GM18508 (cell line): ENCODE measurements around the gene GAD2.
"Not testable (repeated sequence)": the region's sequence is repeated elsewhere in the genome, so short reads cannot be mapped to it uniquely, and the experiment has no call there.

ENCODE experiments used
- ATAC-seq: cut with Tn5 transposase; IDR thresholded peaks from one replicate; pipeline ENCODE4 v1.9.1; 2021; ENCODE audit warnings: moderate number of reproducible peaks; ENCODE audit not compliant: insufficient read depth, unreplicated experiment

The GAD2 gene

GRCh38 chr10:26310361-26310760 lies 93.8 kb downstream of the GAD2 start:
- no peak for ATAC-seq

- no peak for ATAC-seq
These were observed 94.9 kb downstream of the GAD2 start for GRCh38 chr10:26311383-26311940.

- no peak for ATAC-seq
These were observed 97.9 kb downstream of the GAD2 start for GRCh38 chr10:26314265-26315013.

GRCh38 chr10:26318672-26319071 lies 102.1 kb downstream of the GAD2 start:
- no peak for ATAC-seq

GRCh38 chr10:26323219-26323618 lies 106.6 kb downstream of the GAD2 start:
- no peak for ATAC-seq

- ATAC-seq = no peak
These were observed 110.3 kb downstream of the GAD2 start for GRCh38 chr10:26326851-26327250.

- no peak for ATAC-seq
These were observed 111.2 kb downstream of the GAD2 start for GRCh38 chr10:26327811-26328210.

GRCh38 chr10:26331371-26331770 lies 114.8 kb downstream of the GAD2 start:
- no peak for ATAC-seq

GRCh38 chr10:26334232-26334931 lies 117.8 kb downstream of the GAD2 start:
- no peak for ATAC-seq

- ATAC-seq = peak; percentile 79
These were observed 118.5 kb downstream of the GAD2 start for GRCh38 chr10:26334932-26335573.

GRCh38 chr10:26335574-26336093 lies 119.1 kb downstream of the GAD2 start:
- ATAC-seq = no peak

- no peak for ATAC-seq
These were observed 120.4 kb downstream of the GAD2 start for GRCh38 chr10:26336979-26337378.

- ATAC-seq = no peak
These were observed 125.1 kb downstream of the GAD2 start for GRCh38 chr10:26341701-26342100.

- not testable (repeated sequence) for ATAC-seq
These were observed 132.3 kb downstream of the GAD2 start for GRCh38 chr10:26348821-26349417.
